Stimulated activated CD8-positive, alpha-beta memory T cell treated with anti-CD3 and anti-CD28 coated beads, Interleukin-7, amount 100 ng/mL, for 4 hours (primary cell): ENCODE measurements around the gene MGAT4A.

Experiments
- DNase-seq, 2 donors: peaks; one replicate each; pipeline ENCODE4 v3.0.0-alpha.2; 2020; ENCODE audit warnings: low read depth in 2 of 2

The MGAT4A gene

GRCh38 chr2:98731041-98731893, at the start of gene MGAT4A:
Gene MGAT4A (minus strand): TSS chr2:98731132. CDS start chr2:98726332, 4,800 bp downstream.
- DNase-seq = peak; percentile 26 to 75

- no peak for DNase-seq
Observed at GRCh38 chr2:98778741-98779483, 48.0 kb upstream of the MGAT4A start.

GRCh38 chr2:98778151-98778550, 47.2 kb upstream of the MGAT4A start:
- DNase-seq = no peak

DNA sequence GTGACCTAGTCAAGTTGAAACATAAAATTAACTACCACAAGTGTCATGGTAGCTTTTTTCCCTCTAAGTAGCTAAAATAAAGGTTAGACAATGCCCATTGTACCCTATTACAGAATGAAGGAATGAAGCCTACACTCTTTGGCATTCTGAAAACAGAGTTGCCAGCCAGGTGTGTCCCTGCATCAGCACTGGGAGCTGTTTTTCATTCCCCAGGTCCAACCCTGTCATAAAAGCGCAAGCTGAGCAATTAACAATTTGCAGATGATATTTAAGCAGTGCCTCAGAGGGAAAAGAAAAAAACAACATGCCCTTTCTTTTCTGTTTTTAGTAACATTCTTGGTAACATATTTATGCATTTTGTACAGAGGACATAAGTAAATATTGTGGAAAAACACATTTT, 46.8 kb upstream of the MGAT4A start:
- DNase-seq = no peak

GRCh38 chr2:98777076-98777475, 46.1 kb upstream of the MGAT4A start:
- DNase-seq = no peak

DNA sequence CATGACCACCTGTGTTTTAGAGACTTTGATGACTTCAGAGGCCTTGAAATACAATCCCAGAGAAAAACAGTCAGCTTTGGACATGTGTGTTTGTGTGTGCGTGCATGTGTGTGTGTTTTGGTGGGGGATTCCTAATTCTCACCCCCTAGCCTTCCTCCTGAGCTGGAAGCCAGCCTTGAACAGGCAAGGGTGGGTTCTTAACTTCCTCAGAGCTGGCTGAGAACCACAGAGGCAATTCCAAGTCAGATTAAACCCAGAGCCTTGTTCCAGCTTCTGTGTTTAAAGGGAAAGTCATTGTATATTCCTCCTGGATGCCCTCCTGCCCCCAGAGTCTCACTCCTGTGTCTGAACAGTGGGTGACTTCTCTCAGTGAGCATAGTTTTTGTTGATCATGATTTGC, 45.2 kb upstream of the MGAT4A start:
- no peak for DNase-seq

DNA sequence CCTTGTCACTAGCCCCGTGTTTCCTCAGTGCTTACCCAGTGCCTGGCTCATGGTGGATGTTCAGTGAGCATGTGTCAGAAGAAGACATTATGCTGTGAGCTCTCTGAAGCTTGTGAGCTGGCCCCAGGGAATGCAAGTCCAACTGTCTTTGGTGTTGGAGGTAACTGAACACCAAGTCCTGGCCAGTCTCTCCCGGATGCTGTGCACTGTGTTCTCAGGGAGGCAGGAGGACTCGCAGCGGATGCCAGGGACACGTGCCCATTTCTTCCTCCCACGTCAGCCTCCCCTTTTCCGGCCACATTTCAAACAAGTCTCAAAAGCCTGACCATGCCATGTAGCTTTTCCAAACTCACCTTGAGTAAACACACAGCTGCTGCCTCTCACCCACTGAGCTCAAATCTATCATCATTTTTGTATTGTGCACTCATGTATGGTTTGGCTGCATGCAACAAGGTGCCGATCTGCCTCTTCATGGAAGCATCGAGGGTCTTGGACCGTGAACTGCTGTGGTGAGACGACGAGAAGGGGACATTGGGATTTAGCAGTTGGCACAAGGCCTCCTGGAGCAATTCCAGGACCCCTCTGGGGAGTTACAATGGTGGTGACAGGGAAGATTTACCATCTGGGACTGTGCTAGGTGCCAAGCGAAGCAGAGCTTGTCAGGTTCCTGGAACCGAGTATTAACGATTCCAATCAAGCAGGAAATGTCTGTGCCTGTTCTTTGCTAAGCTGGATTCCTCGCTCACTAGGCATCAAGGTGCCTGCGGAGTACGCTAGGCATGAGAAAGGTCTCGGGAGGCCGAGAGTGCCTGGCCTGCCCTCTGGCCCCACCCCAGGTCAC, 44.4 kb upstream of the MGAT4A start:
- DNase-seq = no peak

GRCh38 chr2:98773907-98774306, 43.0 kb upstream of the MGAT4A start:
- no peak for DNase-seq

DNA sequence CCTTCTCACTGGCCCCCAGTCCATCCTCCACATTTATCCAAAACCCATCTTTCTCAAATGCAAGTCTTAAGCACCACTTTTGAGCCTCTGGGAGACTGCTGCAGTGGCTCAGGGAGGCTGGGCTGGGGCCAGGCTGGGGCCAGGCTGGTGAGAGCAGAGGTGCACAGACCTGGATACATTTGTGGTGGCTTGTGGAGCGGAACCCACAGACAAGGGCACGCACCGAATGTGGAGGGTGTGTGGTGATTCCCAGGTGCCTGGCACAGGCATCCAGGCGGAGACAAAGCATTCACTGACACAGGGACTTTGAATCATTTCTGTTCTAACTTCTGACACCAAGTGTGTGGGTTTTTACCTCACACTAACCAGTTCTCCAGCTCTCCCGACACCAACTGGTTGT, 42.2 kb upstream of the MGAT4A start:
- no peak for DNase-seq

- no peak for DNase-seq
Observed at GRCh38 chr2:98772536-98772935, 41.6 kb upstream of the MGAT4A start.

GRCh38 chr2:98771721-98772524, 41.0 kb upstream of the MGAT4A start:
- peak in 1 of 2 donors; percentile 47 for DNase-seq

DNA sequence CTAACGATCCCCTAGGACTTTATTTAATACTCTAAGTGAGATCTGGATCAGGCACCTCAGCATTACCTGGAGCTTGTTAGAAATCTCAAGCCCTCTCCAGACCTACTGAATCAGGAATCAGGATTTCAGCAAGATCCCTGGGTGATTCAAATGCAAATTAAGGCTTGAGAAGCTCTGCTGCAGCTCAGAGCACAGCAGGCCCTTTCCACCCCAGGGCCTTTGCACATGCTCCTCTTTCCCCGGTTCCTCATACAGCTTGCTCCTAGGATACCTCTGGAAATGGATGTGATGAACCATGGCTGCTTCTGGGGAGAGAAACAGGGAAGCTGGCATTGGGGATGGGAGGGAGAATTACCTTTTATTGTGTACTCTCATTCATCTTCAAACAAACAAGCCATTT, 40.3 kb upstream of the MGAT4A start:
- DNase-seq = no peak

GRCh38 chr2:98769784-98770183, 38.9 kb upstream of the MGAT4A start:
- DNase-seq = no peak

DNA sequence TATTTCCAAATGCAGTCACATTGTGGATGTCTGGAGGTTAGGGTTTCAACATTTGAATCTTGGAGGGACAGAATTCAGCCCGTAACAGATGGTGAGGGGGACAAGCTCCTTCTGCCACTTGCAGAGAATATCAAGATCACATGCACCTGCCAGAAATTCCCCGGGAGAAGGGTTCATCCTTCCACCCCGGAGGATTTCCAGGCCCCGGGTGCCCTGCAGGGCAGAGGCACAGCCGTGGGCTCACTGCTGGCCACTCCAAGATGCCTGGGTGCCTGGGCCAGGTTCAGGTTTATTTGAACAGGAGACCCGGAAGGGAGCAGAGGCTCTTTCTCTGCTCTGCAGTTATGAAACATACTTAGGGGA, 38.2 kb upstream of the MGAT4A start:
- no peak for DNase-seq

- DNase-seq = peak in 1 of 2 donors; percentile 30
Observed at GRCh38 chr2:98768384-98769113, 37.6 kb upstream of the MGAT4A start.

GRCh38 chr2:98764499-98764898, 33.6 kb upstream of the MGAT4A start:
- no peak for DNase-seq

DNA sequence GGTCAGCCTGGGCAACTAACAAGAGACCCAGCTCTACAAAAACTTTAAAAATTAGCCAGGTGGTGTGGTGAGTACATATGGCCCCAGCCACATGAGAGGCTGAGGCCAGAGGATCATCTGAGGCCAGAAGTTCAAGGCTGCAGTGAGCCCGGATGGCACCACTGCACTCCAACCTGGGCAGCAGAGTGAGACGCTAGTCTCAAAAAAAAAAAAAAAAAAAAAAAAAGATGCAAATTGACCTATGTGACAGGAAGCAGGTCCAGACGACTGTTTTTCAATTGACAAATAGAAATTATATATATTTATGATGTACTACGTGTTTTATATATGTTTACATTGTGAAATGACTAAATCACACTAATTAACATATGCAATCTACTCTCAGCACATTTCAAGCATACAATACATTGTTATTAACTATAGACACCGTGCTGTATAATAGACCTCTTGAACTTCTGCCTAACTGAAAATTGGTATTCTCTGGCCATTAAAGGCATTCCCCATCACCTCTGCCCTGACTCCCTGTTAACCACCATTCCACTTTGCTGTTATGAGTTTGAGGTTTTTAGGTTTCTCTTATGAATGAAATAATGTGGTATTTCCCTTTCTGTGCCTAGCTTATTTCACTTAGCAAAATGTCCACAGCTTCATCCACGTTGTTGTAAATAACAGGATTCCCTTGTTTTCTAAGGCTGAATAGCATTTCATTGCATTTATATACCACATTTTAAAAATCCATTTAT, 32.4 kb upstream of the MGAT4A start:
- DNase-seq = no peak

GRCh38 chr2:98761909-98762308, 31.0 kb upstream of the MGAT4A start:
- DNase-seq = no peak

DNA sequence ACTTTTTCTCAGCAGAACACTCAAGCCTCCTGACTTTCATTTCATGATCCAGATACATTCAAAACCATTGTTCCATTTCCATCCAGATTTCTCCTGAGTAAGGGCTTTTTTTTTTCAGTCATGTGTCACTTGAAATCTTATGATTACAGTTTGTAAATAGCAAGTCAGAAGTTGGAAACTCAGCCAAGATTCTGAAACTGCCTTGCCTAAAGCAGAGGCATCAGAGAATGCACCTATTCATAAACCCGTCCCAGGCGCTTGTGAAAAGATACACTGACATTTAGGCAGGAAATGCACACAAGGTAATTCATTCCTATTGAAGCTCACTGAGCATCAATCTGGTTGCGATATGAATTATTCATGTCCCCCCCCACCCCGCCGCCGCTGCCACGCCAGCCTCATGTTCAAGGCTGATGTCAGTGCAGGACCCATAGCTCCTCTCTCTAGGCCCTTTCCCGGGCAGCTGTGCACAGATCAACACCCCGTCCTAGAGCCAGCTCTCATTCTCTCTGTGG, 30.4 kb upstream of the MGAT4A start:
- DNase-seq = peak in 1 of 2 donors; percentile 55
